HG02759 (cell line): ENCODE results near the gene MEI4.
"Not testable (repeated sequence)": the region's sequence is repeated elsewhere in the genome, so short reads cannot be mapped to it uniquely, and the experiment has no call there.

Experiments used
- ATAC-seq: cut with Tn5 transposase; IDR thresholded peaks from one replicate; pipeline ENCODE4 v1.9.1; 2021; ENCODE audit warnings: mild to moderate bottlenecking, moderate library complexity; ENCODE audit not compliant: unreplicated experiment

Gene MEI4

DNA sequence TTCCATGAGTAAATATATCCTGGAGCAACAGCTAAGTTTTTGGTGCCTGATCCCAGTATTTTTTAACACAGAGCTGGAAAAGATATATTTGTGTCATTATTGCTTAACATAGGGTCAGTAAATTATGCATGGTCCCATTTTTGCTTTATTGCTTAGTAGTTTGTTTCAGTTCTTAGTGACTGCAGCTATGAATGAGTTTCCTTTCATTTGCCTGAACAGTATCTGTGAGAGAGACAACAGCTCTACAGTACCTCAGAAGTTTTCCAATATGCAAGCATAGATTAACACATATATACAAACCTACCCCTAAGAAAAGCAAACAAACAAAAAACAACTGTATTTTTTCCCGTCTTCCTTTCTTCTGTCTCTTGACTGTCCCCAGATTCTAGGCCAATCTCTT is 160.3 kb downstream of the MEI4 start:
- ATAC-seq: no peak

DNA sequence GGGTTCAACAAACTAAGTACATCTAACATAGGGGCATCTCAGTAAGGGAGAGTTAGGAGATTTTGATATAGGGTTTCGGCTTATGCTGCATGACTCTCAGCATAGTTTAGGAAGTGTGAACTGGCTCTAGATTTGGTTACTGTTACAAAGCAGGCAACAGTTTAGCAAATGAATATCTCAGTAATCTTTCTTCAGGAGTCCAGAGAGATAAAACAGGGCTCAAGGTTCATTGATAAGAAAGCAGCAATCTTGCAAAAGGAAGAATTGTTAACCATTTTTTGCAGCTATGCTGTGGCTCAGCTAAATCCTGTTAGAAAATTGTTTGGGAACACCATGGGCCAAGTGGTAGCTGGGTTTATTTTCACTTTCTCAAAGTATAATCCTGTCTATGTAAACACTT is 161.3 kb downstream of the MEI4 start:
- ATAC-seq: no peak

- no peak for ATAC-seq
Measured at GRCh38 chr6:77815531-77815930, 162.7 kb downstream of the MEI4 start.

DNA sequence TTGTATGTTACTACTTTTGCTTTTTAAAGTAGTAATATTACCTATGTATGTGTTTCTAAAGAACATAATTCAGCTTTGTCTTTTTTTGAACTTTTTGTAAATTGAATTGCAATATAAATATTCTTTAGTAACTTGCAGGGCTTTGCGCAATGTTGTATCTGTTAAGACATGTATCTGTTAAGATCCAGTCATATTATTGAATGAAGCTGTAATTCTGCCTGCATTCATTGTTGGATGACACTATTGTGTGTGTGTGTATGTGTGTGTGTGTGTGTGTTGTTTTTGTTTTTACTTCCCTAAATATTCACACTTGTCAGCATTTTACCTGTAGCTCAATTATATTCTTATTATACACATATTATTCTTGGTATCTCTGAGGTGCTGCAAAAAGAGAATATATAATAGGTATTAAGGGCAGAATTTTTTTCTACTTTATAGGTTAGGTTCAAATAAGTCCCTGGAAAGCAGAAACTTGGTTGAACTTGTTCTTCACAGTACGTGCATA is 164.0 kb downstream of the MEI4 start:
- no peak for ATAC-seq

- no peak for ATAC-seq
Measured at GRCh38 chr6:77822265-77822664, 169.4 kb downstream of the MEI4 start.

GRCh38 chr6:77825204-77825603 is 172.4 kb downstream of the MEI4 start:
- ATAC-seq: no peak

DNA sequence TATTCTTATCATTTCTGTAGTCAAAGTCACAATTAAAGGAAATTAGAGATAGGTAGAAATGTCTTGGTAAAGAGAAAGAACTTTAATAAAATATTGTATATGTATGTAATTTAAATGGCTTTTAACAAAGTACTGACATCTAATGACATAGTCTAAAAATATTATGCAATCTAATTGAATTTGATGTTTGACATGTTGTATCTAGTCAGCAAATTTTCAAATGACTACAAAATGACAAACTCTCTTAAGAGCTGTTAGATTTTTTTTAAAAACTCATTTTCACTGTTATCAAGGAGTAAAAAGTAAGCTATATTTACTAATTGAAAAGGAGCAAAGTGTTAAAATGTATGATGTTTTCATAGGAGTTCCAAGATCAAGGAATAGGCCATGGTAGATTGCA is 176.9 kb downstream of the MEI4 start:
- ATAC-seq: no peak

- not testable (repeated sequence) for ATAC-seq
Measured at GRCh38 chr6:77833749-77834148, 180.9 kb downstream of the MEI4 start.

DNA sequence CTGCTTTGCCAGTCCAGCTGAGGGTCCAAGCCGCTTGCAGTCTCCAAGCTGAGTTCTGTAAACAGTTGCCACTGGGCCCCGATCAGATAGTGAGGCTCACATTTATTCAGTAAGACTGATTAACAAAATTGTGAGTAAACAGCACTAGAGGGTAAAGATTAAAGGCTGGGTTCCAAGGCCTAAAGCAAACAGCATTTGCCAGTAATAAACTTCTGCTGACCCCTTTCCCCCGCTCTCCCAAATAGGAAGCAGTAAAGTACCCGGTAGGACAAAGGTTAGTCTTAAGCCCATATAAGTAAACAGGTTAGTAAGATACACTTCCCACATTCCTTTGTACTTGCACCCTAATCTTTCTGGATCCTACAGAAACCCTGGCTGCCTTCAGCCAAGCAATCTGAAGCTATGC is 181.8 kb downstream of the MEI4 start:
- ATAC-seq: no peak

DNA sequence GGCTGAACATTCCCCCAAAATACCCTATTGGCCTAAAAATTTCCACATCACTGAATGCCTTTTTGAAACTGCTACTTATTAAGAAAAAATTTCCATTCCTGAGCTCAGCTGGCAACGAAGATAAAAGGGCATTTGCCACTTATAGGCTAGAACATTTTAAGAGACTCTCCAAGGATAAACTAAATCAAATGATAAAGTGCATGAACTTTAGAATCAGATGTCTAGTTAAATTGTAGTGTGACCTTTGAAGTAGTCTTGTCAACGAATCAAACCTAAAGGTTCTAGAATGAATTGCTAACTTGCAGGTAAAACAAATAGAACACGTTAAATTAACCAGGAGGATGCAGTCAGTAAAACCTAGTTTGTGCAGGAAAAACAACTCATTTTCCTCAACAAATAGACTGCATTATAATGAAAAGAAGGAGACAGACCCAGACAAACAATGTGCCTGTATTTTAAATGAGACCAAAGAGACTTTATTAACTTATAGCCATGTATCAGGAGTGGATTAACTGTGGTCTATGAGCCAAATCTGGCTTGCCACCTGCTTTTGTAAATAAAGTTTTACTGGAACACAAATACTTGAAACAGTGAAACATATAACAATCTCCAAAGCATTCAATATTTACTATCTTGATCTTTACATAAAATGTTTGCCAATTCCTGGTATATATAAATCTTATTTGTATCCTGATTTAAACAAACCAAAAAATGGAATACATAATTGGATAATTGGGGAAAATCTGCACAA is 184.4 kb downstream of the MEI4 start:
- ATAC-seq: no peak

- ATAC-seq: no peak
Measured at GRCh38 chr6:77839292-77839691, 186.5 kb downstream of the MEI4 start.

DNA sequence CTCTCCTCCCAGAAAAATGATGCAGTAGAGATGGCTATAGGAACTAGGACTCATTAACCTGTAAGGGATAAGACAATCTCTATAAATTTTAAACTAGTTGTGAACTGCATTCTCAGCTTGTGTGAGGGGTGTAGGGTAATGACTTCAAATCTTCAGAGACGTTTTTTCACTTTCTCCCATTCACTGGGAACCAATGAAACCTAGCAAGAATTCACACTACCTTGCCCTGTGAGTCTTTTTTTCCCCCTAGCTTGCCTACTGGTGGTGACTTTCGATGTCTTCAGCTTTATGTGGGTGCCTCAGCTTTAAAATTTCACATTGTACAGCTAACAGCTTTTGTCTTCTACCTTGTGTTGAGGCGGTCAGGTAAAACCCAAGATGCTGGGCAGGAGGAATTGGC is 192.0 kb downstream of the MEI4 start:
- no peak for ATAC-seq

DNA sequence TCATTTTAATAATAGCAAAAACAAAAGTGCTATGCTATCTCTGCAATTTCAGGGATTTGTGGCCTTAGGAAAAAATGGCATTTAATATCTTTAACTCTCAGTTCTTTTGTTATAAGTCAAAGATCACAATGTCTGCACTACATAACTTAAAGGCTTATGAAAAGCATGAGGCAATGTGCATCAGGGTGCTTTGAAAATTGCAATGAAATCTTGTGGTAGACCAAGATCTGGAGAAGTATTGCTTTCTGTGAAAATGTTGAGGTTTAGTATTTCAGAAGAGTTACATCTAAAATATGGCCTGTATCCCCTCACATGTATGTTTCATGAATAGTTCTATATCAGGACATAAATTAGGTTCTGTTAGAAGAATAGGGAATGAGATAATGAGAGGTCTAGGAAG is 200.6 kb downstream of the MEI4 start:
- no peak for ATAC-seq

DNA sequence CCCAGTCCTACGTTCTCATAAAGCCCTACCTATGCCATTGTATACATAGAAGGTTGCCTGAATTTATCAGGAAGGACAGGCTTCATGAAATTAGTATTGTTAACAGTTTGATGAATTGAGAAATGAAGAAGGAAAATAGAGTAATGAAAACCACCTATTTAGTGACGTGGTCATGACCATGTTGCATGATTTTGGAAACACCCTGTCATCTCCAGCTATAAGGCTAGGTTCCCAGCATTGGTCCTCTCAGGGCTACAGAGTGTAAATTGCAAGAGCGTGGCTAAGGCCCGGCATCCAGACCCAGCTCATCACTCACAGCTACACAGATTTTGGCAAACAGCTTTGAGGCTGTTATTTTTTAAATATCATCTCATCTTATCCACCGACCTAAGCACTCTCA is 203.6 kb downstream of the MEI4 start:
- ATAC-seq: no peak

DNA sequence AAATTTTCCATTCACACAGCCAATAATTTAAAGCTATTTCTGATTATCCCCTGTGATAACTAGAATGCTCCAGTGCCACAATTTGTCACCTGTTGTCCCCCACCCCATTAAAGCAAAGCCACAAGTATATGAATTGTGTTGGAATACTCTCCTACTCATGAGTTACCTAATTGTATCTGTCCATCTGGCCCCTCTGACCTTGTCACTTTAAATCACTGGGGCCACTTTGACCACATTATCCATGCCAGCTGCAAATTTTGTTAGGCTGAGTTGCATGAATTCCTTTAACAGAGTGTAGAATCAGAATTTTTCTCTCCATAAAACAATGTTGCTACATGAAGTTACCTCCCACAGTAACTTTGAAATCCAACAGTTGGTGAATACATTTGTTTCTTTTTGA is 204.6 kb downstream of the MEI4 start:
- ATAC-seq: no peak

GRCh38 chr6:77876300-77876699 is 223.5 kb downstream of the MEI4 start:
- no peak for ATAC-seq

- ATAC-seq: no peak
Measured at GRCh38 chr6:77879527-77879926, 226.7 kb downstream of the MEI4 start.

GRCh38 chr6:77880501-77880900 is 227.7 kb downstream of the MEI4 start:
- ATAC-seq: no peak

DNA sequence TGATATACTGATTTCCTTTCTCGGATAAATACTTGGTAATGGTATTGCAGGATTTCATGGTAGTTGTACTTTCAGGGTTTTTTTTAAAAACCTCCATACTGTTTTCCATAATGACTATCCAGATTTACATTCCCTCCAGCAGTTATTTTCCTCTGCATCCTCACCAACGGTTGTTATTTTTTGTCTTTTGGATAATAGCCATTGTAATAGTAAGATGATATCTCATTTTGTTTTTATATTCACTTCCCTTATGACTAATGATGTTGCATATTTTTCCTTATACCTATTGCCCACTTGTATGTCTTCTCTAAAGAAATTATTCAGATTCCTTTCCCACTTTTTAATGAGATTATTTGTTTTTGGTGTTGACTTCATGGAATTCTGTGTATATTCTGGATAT is 231.0 kb downstream of the MEI4 start:
- no peak for ATAC-seq

DNA sequence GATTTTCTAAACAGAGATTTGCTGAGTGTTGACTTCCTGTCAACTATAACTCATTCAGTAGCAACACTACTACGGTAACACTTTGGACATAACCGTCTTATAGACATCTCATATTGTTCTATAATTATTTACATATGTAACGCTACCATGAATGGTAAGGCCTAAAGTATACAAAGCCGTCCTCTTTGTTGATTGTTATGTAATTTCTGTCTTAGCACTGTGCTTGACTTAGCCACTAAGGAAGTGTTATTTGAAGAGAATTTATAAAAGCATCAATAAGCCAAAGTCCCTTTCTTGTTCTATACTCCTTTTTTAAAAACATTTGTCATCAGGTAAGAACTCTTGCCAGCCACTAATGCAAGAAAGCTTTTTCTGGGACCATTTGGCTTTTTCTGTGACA is 240.6 kb downstream of the MEI4 start:
- ATAC-seq: no peak

GRCh38 chr6:77906070-77906469 is 253.2 kb downstream of the MEI4 start:
- no peak for ATAC-seq

- ATAC-seq: no peak
Measured at GRCh38 chr6:77910826-77911225, 258.0 kb downstream of the MEI4 start.

- ATAC-seq: no peak
Measured at GRCh38 chr6:77926198-77926751, 273.4 kb downstream of the MEI4 start.
